HepG2 (cell line): Measurements from ENCODE around the gene LIM2. TPM values are rescaled to one million over a fixed set of nuclear protein-coding genes. Genes with fewer than 3 reads are reported as not detected.

Experiments used
- BCL6 ChIP-seq: IDR thresholded peaks from 2 replicates; pipeline ENCODE4 v1.6.1; 2016; ENCODE audit warnings: missing genetic modification reagents, missing compliant biosample characterization
- ISL2 ChIP-seq: sonication (generic); formaldehyde crosslinking; IDR thresholded peaks from 2 replicates; pipeline ENCODE4 v1.5.0; 2020; ENCODE audit warnings: missing genetic modification reagents
- JUN ChIP-seq: sonication (generic); formaldehyde crosslinking; IDR thresholded peaks from 2 replicates; pipeline ENCODE4 v1.4.0; 2020; ENCODE audit warnings: mild to moderate bottlenecking, missing genetic modification reagents
- KDM3A ChIP-seq: IDR thresholded peaks from 2 replicates; pipeline ENCODE4 v1.6.1; 2018; ENCODE audit warnings: low read depth, missing compliant biosample characterization
- KDM4B ChIP-seq: sonication (generic); formaldehyde crosslinking; IDR thresholded peaks from 2 replicates; pipeline ENCODE4 v1.4.0; 2020; ENCODE audit warnings: missing genetic modification reagents
- KLF13 ChIP-seq: sonication (generic); formaldehyde crosslinking; IDR thresholded peaks from 2 replicates; pipeline ENCODE4 v1.4.0; 2020; ENCODE audit warnings: mild to moderate bottlenecking, missing genetic modification reagents
- KLF15 ChIP-seq: sonication (generic); formaldehyde crosslinking; IDR thresholded peaks from 2 replicates; pipeline ENCODE4 v1.8.1; 2023; ENCODE audit warnings: borderline replicate concordance, mild to moderate bottlenecking, inconsistent platforms, missing genetic modification reagents, mixed read lengths
- MTF1 ChIP-seq: sonication (generic); formaldehyde crosslinking; IDR thresholded peaks from 2 replicates; pipeline ENCODE4 v1.5.0; 2020; ENCODE audit warnings: missing genetic modification reagents
- NCOA5 ChIP-seq: sonication (generic); formaldehyde crosslinking; IDR thresholded peaks from 2 replicates; pipeline ENCODE4 v1.4.0; 2020; ENCODE audit warnings: missing genetic modification reagents
- PAXIP1 ChIP-seq: sonication (generic); formaldehyde crosslinking; conservative IDR thresholded peaks from 2 replicates; pipeline ENCODE4 v1.4.0; 2020; ENCODE audit warnings: mild to moderate bottlenecking, missing genetic modification reagents, moderate library complexity
- RBAK ChIP-seq: sonication (generic); formaldehyde crosslinking; IDR thresholded peaks from 2 replicates; pipeline ENCODE4 v1.5.1; 2020; ENCODE audit warnings: mild to moderate bottlenecking, missing genetic modification reagents
- SATB2 ChIP-seq: sonication (generic); formaldehyde crosslinking; IDR thresholded peaks from 2 replicates; pipeline ENCODE4 v1.5.0; 2020; ENCODE audit warnings: missing genetic modification reagents
- SP1 ChIP-seq, 2 experiments: fragments of 450-650 bp in 1 of 2; sonication (generic) in 1 of 2; formaldehyde crosslinking in 1 of 2; IDR thresholded peaks; 2 replicates each; pipeline versions ENCODE4 v1.4.0 to v1.6.1; 2016 to 2020; ENCODE audit warnings: missing genetic modification reagents in 1 of 2
- SP5 ChIP-seq: IDR thresholded peaks from 2 replicates; pipeline ENCODE4 v1.6.1; 2016; ENCODE audit warnings: low read depth, borderline replicate concordance
- ZBTB1 ChIP-seq: sonication (generic); formaldehyde crosslinking; IDR thresholded peaks from 2 replicates; pipeline ENCODE4 v1.4.0; 2020; ENCODE audit warnings: missing genetic modification reagents, borderline replicate concordance
- ZBTB33 ChIP-seq: sonication (generic); formaldehyde crosslinking; IDR thresholded peaks from 2 replicates; pipeline ENCODE4 v1.4.0; 2020; ENCODE audit warnings: missing genetic modification reagents
- ZNF264 ChIP-seq: sonication (generic); formaldehyde crosslinking; IDR thresholded peaks from 2 replicates; pipeline ENCODE4 v1.4.0; 2020; ENCODE audit warnings: missing genetic modification reagents
- ZNF557 ChIP-seq: sonication (generic); formaldehyde crosslinking; IDR thresholded peaks from 2 replicates; pipeline ENCODE4 v1.4.0; 2020; ENCODE audit warnings: missing genetic modification reagents
- ZNF567 ChIP-seq: sonication (generic); formaldehyde crosslinking; IDR thresholded peaks from 2 replicates; pipeline ENCODE4 v1.8.1; 2023; ENCODE audit warnings: mild to moderate bottlenecking, missing genetic modification reagents, borderline replicate concordance
- polyA plus RNA-seq, 8 experiments: library from polyadenylated mRNA; depleted of rRNA in 3 of 8; stranded (reverse) in 7 of 8; unstranded in 1 of 8; fragments of >200 nt; fragmentation: Illumina TruSeq in 4 of 8; extraction: Trizol in 4 of 8; gene quantifications; 2 replicates each; pipeline versions ENCODE4 v1.2.1 to v1.2.3, GENCODE V29; 2011 to 2016; ENCODE audit warnings: low read depth in 4 of 8, missing spikeins in 1 of 8, mixed read lengths in 1 of 8; ENCODE audit not compliant: insufficient read depth in 1 of 8
- total RNA-seq, 5 experiments: library from RNA; depleted of rRNA; stranded (reverse); fragments of >200 nt; fragmentation: Illumina TruSeq; extraction: Trizol; gene quantifications; 2 replicates each; pipeline ENCODE4 v1.2.3, GENCODE V29; 2016; ENCODE audit warnings: low read depth in 1 of 5
- TF ChIP-seq, protein P1 (sequence below): sonication (generic); formaldehyde crosslinking; IDR thresholded peaks from 2 replicates; pipeline ENCODE4 v1.4.0; 2020; ENCODE audit warnings: missing genetic modification reagents, borderline replicate concordance
- TF ChIP-seq, protein P2 (sequence below), 2 experiments: sonication (generic) in 1 of 2; formaldehyde crosslinking in 1 of 2; IDR thresholded peaks; 2 replicates each; pipeline versions ENCODE4 v1.4.0 to v1.6.1; 2018 to 2020; ENCODE audit warnings: missing genetic modification reagents in 2 of 2, borderline replicate concordance in 1 of 2, low read depth in 1 of 2, mild to moderate bottlenecking in 1 of 2, missing biosample characterization in 1 of 2

Gene LIM2
- total and polyA plus RNA-seq, 2 of the 13 experiments (the other 11 are each of a cell fraction or from before 2014, with no cell fraction given): 1.3 TPM; not detected in 1

DNA sequence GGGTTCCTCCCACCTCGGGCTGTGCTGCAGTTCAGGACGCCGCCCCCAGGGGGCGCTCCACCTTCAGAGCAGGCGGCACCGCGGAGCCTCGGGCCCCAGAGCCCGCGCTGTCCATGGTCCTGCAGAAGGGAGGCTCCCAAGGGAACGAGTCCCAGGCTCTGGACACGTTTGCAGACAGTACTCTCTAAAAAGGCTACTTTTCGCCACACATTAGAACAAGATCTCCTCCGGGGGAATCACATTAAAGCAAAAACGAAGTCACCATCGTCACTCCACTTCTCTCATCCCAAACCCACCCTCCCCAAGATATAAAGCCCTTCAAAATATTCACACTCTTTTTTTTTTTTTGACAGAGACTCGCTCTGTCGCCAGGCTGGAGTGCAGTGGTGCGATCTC is 34.3 kb upstream of the LIM2 start (continued):
- TF ChIP-seq ZBTB33 (CRISPR knock-in tag): peak; percentile 76; the same call in 1 of the 2 replicates
- TF ChIP-seq KLF15 (CRISPR knock-in tag): peak; percentile 98
- TF ChIP-seq NCOA5 (CRISPR knock-in tag): no peak
- TF ChIP-seq ZNF557 (CRISPR knock-in tag): peak; percentile 99
- peak; percentile 64 for TF ChIP-seq SP5
- no peak for TF ChIP-seq JUN (CRISPR knock-in tag)
- no peak for TF ChIP-seq SP1 (IDR thresholded peaks at IDR 0.05)
- peak; percentile 61; the same call in 1 of the 2 replicates for TF ChIP-seq SP1 (CRISPR knock-in tag; IDR thresholded peaks at IDR 0.05)
- peak; percentile 97 for TF ChIP-seq SATB2 (CRISPR knock-in tag)
- TF ChIP-seq, protein P1, sequence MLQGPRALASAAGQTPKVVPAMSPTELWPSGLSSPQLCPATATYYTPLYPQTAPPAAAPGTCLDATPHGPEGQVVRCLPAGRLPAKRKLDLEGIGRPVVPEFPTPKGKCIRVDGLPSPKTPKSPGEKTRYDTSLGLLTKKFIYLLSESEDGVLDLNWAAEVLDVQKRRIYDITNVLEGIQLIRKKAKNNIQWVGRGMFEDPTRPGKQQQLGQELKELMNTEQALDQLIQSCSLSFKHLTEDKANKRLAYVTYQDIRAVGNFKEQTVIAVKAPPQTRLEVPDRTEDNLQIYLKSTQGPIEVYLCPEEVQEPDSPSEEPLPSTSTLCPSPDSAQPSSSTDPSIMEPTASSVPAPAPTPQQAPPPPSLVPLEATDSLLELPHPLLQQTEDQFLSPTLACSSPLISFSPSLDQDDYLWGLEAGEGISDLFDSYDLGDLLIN (CRISPR knock-in tag): peak; percentile 76; the same call in 1 of the 2 replicates
- TF ChIP-seq, protein P2, sequence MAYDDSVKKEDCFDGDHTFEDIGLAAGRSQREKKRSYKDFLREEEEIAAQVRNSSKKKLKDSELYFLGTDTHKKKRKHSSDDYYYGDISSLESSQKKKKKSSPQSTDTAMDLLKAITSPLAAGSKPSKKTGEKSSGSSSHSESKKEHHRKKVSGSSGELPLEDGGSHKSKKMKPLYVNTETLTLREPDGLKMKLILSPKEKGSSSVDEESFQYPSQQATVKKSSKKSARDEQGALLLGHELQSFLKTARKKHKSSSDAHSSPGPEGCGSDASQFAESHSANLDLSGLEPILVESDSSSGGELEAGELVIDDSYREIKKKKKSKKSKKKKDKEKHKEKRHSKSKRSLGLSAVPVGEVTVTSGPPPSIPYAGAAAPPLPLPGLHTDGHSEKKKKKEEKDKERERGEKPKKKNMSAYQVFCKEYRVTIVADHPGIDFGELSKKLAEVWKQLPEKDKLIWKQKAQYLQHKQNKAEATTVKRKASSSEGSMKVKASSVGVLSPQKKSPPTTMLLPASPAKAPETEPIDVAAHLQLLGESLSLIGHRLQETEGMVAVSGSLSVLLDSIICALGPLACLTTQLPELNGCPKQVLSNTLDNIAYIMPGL (CRISPR knock-in tag; IDR thresholded peaks at IDR 0.05; ENCODE audit: borderline replicate concordance in 1 of 2, low read depth in 1 of 2): peak; percentile 70 to 92
- TF ChIP-seq MTF1: peak; percentile 97
- TF ChIP-seq RBAK (CRISPR knock-in tag): 0 out of 2 replicates have a peak, but pooled peaks have one; percentile 45
- TF ChIP-seq BCL6 (CRISPR knock-in tag): peak; percentile 72
- TF ChIP-seq ZNF264 (CRISPR knock-in tag): peak; percentile 97
- peak; percentile 97 for TF ChIP-seq KDM4B (CRISPR knock-in tag)
- peak; percentile 96 for TF ChIP-seq KDM3A (CRISPR knock-in tag)
- peak; percentile 86 for TF ChIP-seq ISL2 (CRISPR knock-in tag)
- TF ChIP-seq KLF13 (CRISPR knock-in tag): peak; percentile 93; the same call in 1 of the 2 replicates
- no peak for TF ChIP-seq ZNF567
- peak; percentile 45; the same call in 1 of the 2 replicates for TF ChIP-seq PAXIP1 (CRISPR knock-in tag)
- TF ChIP-seq ZBTB1 (CRISPR knock-in tag): peak; percentile 95; the same call in 1 of the 2 replicates
